ENCODE measurements around the gene CAPNS2.

- TF ChIP-seq CTCF (IDR thresholded peaks at IDR 0.05) = no peak
- TF ChIP-seq POLR2A (IDR thresholded peaks at IDR 0.05) = no peak
- TF ChIP-seq EP300 (IDR thresholded peaks at IDR 0.05) = no peak
Measured at GRCh38 chr16:55559933-55560516, 6.5 kb upstream of the CAPNS2 start.
